HepG2 (cell line): ENCODE results near the gene RHOC. TPM values are rescaled to one million over a fixed set of nuclear protein-coding genes. Genes with fewer than 3 reads are reported as not detected.

Experiments
- ATAC-seq: fragments of 200-7000 bp; cut with Tn5 transposase; 3 replicates; pipeline ENCODE4 v1.9.1; 2020; ENCODE audit warnings: mild to moderate bottlenecking, moderate library complexity
- BruUV-seq: library from RNA; stranded (reverse); fragments of 400-500 nt; replicated peaks from 2 replicates; lab custom pipeline; 2021; lab: Mats Ljungman, UMichigan
- CTCF ChIA-PET: fragments of 300-600 bp; formaldehyde crosslinking; extraction: SDS; loops from one replicate; lab custom pipeline; 2021; ENCODE audit warnings: low total read pairs, inconsistent platforms, low intra/inter-chr PET ratio; lab: Yijun Ruan, JAX
- POLR2A ChIA-PET: fragments of 350-600 bp; sonication (Branson Sonifier 250); formaldehyde crosslinking; loops from one replicate; lab custom pipeline; 2020; ENCODE audit warnings: antibody characterized with exemption, inconsistent platforms; lab: Yijun Ruan, JAX
- DNase-seq: peaks from one replicate; pipeline ENCODE4 v3.0.0-alpha.2; 2015; ENCODE audit warnings: low spot score
- FAIRE-seq: peaks from 3 replicates; lab custom pipeline; 2011; peaks lifted over from hg19 to GRCh38; lab: Jason Lieb, UNC
- H2AFZ ChIP-seq: one replicate; pipeline ENCODE4 v1.6.1; 2011; ENCODE audit warnings: low read length, inconsistent platforms
- H3K27ac ChIP-seq: fragments of 300-600 bp; 3 replicates; pipeline ENCODE4 v1.8.0; 2011; ENCODE audit warnings: mixed run types, mild to moderate bottlenecking, mixed read lengths, low read length, inconsistent platforms; ENCODE audit not compliant: insufficient read depth; ENCODE audit errors: extremely low read length
- H3K27me3 ChIP-seq, 2 experiments: fragments of 200-600 bp in 1 of 2; 2 replicates in 1 of 2; 3 replicates in 1 of 2; pipeline versions ENCODE4 v1.6.0 to v1.8.0; 2011; ENCODE audit warnings: low read length in 2 of 2, mild to moderate bottlenecking in 2 of 2, moderate library complexity in 2 of 2, inconsistent platforms in 1 of 2; ENCODE audit not compliant: insufficient read depth in 2 of 2, control insufficient read depth in 1 of 2
- H3K36me3 ChIP-seq, 2 experiments: fragments of 200-600 bp in 1 of 2; replicated peaks in 1 of 2; 2 replicates in 1 of 2; 3 replicates in 1 of 2; pipeline versions ENCODE4 v1.5.1 to v1.8.0; 2011; ENCODE audit warnings: low read length in 2 of 2, inconsistent platforms in 1 of 2; ENCODE audit not compliant: insufficient read depth in 2 of 2, control insufficient read depth in 1 of 2
- H3K4me1 ChIP-seq: 2 replicates; pipeline ENCODE4 v1.5.1; 2012; ENCODE audit warnings: low read length, inconsistent platforms; ENCODE audit not compliant: insufficient read depth
- H3K4me2 ChIP-seq: 2 replicates; pipeline ENCODE4 v1.6.0; 2011; ENCODE audit warnings: low read depth, low read length, inconsistent platforms
- H3K4me3 ChIP-seq, 3 experiments: fragments of 200-600 bp in 1 of 3; sonication (generic), shearing (Covaris generic) in 1 of 3; replicated peaks in 1 of 3; 2 replicates each; pipeline ENCODE4 v1.5.1; 2011 to 2016; ENCODE audit warnings: low read length in 3 of 3, inconsistent platforms in 2 of 3, low read depth in 2 of 3, mild to moderate bottlenecking in 2 of 3, control low read depth in 1 of 3, mixed read lengths in 1 of 3; ENCODE audit not compliant: insufficient read depth in 1 of 3
- H3K79me2 ChIP-seq: one replicate; pipeline ENCODE4 v1.6.1; 2011; ENCODE audit warnings: low read length, inconsistent platforms; ENCODE audit not compliant: insufficient read depth
- H3K9ac ChIP-seq: 2 replicates; pipeline ENCODE4 v1.6.0; 2011; ENCODE audit warnings: mild to moderate bottlenecking, low read depth, low read length, inconsistent platforms; ENCODE audit not compliant: insufficient read depth
- H3K9me3 ChIP-seq: 2 replicates; pipeline ENCODE4 v1.5.1; 2012; ENCODE audit warnings: mild to moderate bottlenecking, low read length
- H4K20me1 ChIP-seq: 2 replicates; pipeline ENCODE4 v1.6.0; 2011; ENCODE audit warnings: inconsistent platforms, mild to moderate bottlenecking, low read length, moderate library complexity; ENCODE audit not compliant: insufficient read depth
- CREBL2 ChIP-seq: sonication (generic); formaldehyde crosslinking; IDR thresholded peaks from 2 replicates; pipeline ENCODE4 v1.8.1; 2023; ENCODE audit warnings: missing genetic modification reagents, mild to moderate bottlenecking, borderline replicate concordance
- FOXO1 ChIP-seq: sonication (generic); formaldehyde crosslinking; IDR thresholded peaks from 2 replicates; pipeline ENCODE4 v1.4.0; 2020; ENCODE audit warnings: missing genetic modification reagents
- GABPB1 ChIP-seq: IDR thresholded peaks from 2 replicates; pipeline ENCODE4 v1.6.1; 2016; ENCODE audit warnings: mild to moderate bottlenecking, missing genetic modification reagents, moderate library complexity, missing compliant biosample characterization
- JARID2 ChIP-seq: sonication (generic); formaldehyde crosslinking; IDR thresholded peaks from 2 replicates; pipeline ENCODE4 v1.8.1; 2023; ENCODE audit warnings: missing genetic modification reagents, inconsistent platforms; ENCODE audit not compliant: insufficient replicate concordance
- MTA1 ChIP-seq: sonication (generic); formaldehyde crosslinking; IDR thresholded peaks from 2 replicates; pipeline ENCODE4 v1.4.0; 2020; ENCODE audit warnings: missing genetic modification reagents, mild to moderate bottlenecking, borderline replicate concordance
- MYC ChIP-seq: sonication (generic); formaldehyde crosslinking; IDR thresholded peaks from 2 replicates; pipeline ENCODE4 v1.9.0; 2021; ENCODE audit warnings: missing genetic modification reagents, borderline replicate concordance
- POLR2A ChIP-seq, 2 experiments: IDR thresholded peaks; 2 replicates each; pipeline ENCODE4 v1.6.1; 2011; ENCODE audit warnings: low read depth in 2 of 2, low read length in 2 of 2, mild to moderate bottlenecking in 1 of 2, moderate library complexity in 1 of 2; ENCODE audit not compliant: insufficient read depth in 1 of 2
- TGIF2 ChIP-seq: IDR thresholded peaks from 2 replicates; pipeline ENCODE4 v1.6.1; 2016; ENCODE audit warnings: control low read depth, missing compliant biosample characterization
- ZBTB21 ChIP-seq: sonication (generic); formaldehyde crosslinking; IDR thresholded peaks from 2 replicates; pipeline ENCODE4 v1.4.0; 2020; ENCODE audit warnings: missing genetic modification reagents
- ZNF3 ChIP-seq: IDR thresholded peaks from 2 replicates; pipeline ENCODE4 v1.7.0; 2017; ENCODE audit warnings: inconsistent platforms
- ZNF362 ChIP-seq: sonication (generic); formaldehyde crosslinking; IDR thresholded peaks from 2 replicates; pipeline ENCODE4 v1.4.0; 2020; ENCODE audit warnings: missing genetic modification reagents, mild to moderate bottlenecking, borderline replicate concordance
- ZNF512B ChIP-seq: sonication (generic); formaldehyde crosslinking; IDR thresholded peaks from 2 replicates; pipeline ENCODE4 v1.5.1; 2020; ENCODE audit warnings: missing genetic modification reagents, mild to moderate bottlenecking, borderline replicate concordance
- ZNF713 ChIP-seq: sonication (generic); formaldehyde crosslinking; IDR thresholded peaks from 2 replicates; pipeline ENCODE4 v1.4.0; 2020; ENCODE audit warnings: mild to moderate bottlenecking, missing genetic modification reagents
- WGBS: methylation state at CpG from one replicate; pipeline ENCODE4 v1.1.6; 2017; ENCODE audit warnings: low lambda C conversion rate; 5-methylcytosine and 5-hydroxymethylcytosine counted together
- in situ Hi-C: cut with HindIII; loops from 2 replicates; pipeline ENCODE4 v1.10.0; 2017; ENCODE audit warnings: low pct_unique_long_range_greater_than_20kb; ENCODE audit not compliant: extremely low pct_ligation_motif_present
- intact Hi-C: fragments of 100-400 bp; cut with micrococcal nuclease; formaldehyde crosslinking; loops from one replicate; pipeline ENCODE4 v1.10.0; 2022; ENCODE audit not compliant: unreplicated experiment
- polyA plus RNA-seq, 8 experiments: library from polyadenylated mRNA; depleted of rRNA in 3 of 8; stranded (reverse) in 7 of 8; unstranded in 1 of 8; fragments of >200 nt; fragmentation: Illumina TruSeq in 4 of 8; extraction: Trizol in 4 of 8; gene quantifications; 2 replicates each; pipeline versions ENCODE4 v1.2.1 to v1.2.3, GENCODE V29; 2011 to 2016; ENCODE audit warnings: low read depth in 4 of 8, missing spikeins in 1 of 8, mixed read lengths in 1 of 8; ENCODE audit not compliant: insufficient read depth in 1 of 8
- total RNA-seq, 5 experiments: library from RNA; depleted of rRNA; stranded (reverse); fragments of >200 nt; fragmentation: Illumina TruSeq; extraction: Trizol; gene quantifications; 2 replicates each; pipeline ENCODE4 v1.2.3, GENCODE V29; 2016; ENCODE audit warnings: low read depth in 1 of 5
- TF ChIP-seq, protein P1 (sequence below): fragments of 450-650 bp; IDR thresholded peaks from 2 replicates; pipeline ENCODE4 v1.6.1; 2017
- TF ChIP-seq, protein P2 (sequence below): sonication (generic); formaldehyde crosslinking; IDR thresholded peaks from 2 replicates; pipeline ENCODE4 v1.4.0; 2020; ENCODE audit warnings: missing genetic modification reagents

The RHOC gene
- total and polyA plus RNA-seq, 2 of the 13 experiments (the other 11 are each of a cell fraction or from before 2014, with no cell fraction given): 64.3 to 182 TPM

DNA sequence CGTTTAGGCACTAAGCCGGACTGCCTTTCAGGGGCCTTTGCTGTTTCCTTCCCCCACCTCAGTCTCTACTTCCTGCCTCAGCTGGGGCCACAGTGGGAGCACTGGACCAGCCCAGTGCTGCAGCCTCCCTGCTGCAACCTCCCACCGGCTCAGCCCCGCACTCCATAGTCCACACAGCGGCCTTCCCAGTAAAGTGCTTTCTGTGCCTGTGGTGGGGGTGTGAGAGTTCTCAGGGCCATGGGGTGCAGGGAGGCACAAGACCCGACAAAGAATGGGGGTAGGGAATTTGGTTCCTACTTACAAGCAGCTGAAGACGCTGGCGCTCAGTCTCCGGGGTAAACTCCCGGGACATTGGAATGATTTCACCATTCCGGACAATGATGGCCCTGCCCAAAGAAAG is 4.7 kb upstream of the RHOC start:
- Histone ChIP-seq H2AFZ (no peak overlapping the region), H3K27me3 (peaks cover 11 to 69% of the 10 kb centered on the region in 2 experiments), H3K4me1 (peaks cover 40% of the 10 kb centered on the region), H3K4me2 (no peak overlapping the region), H4K20me1 (peaks cover 5% of the 10 kb centered on the region; the same call in 1 of the 2 replicates), H3K9ac (no peak overlapping the region), H3K4me3 (no peak overlapping the region), H3K9me3 (no peaks in the 10 kb centered on the region), H3K36me3 (no peaks in the 10 kb centered on the region), H3K27ac (no peak overlapping the region), H3K79me2 (peaks cover under 1% of the 10 kb centered on the region)
- DNase-seq: no peak
- in situ Hi-C loops: loop anchor here (25.0 kb wide), 1 partner anchor 326 kb away; no protein-coding TSS in a partner anchor
- POLR2A ChIA-PET: interaction anchor here (1.4 kb wide), 1 partner anchor 16 kb away, joined by 3 read pairs; no protein-coding TSS in a partner anchor
- CTCF ChIA-PET: no interaction called here
- no peak for ATAC-seq
- BruUV-seq: no TSS peak
- FAIRE-seq: no peak
- 66% methylated on average over 9 of the region's 11 CpGs for WGBS
- intact Hi-C loops: no loop called here
- TF ChIP-seq, protein P1, sequence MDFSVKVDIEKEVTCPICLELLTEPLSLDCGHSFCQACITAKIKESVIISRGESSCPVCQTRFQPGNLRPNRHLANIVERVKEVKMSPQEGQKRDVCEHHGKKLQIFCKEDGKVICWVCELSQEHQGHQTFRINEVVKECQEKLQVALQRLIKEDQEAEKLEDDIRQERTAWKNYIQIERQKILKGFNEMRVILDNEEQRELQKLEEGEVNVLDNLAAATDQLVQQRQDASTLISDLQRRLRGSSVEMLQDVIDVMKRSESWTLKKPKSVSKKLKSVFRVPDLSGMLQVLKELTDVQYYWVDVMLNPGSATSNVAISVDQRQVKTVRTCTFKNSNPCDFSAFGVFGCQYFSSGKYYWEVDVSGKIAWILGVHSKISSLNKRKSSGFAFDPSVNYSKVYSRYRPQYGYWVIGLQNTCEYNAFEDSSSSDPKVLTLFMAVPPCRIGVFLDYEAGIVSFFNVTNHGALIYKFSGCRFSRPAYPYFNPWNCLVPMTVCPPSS: no peak
- TF ChIP-seq ZNF713 (no peak), JARID2 (CRISPR knock-in tag) (no peak), TGIF2 (CRISPR knock-in tag) (no peak), MYC (CRISPR knock-in tag) (no peak), CREBL2 (no peak), ZNF512B (CRISPR knock-in tag) (no peak), ZBTB21 (CRISPR knock-in tag) (no peak), FOXO1 (CRISPR knock-in tag) (no peak), ZNF3 (no peak), ZNF362 (CRISPR knock-in tag) (no peak), MTA1 (CRISPR knock-in tag) (no peak), POLR2A (IDR thresholded peaks at IDR 0.05; ENCODE audit: insufficient read depth in 1 of 2, low read depth in 2 of 2, low read length in 2 of 2) (no peak), GABPB1 (CRISPR knock-in tag) (no peak)
- TF ChIP-seq, protein P2, sequence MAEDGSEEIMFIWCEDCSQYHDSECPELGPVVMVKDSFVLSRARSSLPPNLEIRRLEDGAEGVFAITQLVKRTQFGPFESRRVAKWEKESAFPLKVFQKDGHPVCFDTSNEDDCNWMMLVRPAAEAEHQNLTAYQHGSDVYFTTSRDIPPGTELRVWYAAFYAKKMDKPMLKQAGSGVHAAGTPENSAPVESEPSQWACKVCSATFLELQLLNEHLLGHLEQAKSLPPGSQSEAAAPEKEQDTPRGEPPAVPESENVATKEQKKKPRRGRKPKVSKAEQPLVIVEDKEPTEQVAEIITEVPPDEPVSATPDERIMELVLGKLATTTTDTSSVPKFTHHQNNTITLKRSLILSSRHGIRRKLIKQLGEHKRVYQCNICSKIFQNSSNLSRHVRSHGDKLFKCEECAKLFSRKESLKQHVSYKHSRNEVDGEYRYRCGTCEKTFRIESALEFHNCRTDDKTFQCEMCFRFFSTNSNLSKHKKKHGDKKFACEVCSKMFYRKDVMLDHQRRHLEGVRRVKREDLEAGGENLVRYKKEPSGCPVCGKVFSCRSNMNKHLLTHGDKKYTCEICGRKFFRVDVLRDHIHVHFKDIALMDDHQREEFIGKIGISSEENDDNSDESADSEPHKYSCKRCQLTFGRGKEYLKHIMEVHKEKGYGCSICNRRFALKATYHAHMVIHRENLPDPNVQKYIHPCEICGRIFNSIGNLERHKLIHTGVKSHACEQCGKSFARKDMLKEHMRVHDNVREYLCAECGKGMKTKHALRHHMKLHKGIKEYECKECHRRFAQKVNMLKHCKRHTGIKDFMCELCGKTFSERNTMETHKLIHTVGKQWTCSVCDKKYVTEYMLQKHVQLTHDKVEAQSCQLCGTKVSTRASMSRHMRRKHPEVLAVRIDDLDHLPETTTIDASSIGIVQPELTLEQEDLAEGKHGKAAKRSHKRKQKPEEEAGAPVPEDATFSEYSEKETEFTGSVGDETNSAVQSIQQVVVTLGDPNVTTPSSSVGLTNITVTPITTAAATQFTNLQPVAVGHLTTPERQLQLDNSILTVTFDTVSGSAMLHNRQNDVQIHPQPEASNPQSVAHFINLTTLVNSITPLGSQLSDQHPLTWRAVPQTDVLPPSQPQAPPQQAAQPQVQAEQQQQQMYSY (CRISPR knock-in tag): no peak
